ENCODE data around the gene SGMS1. TPM values are rescaled to one million over a fixed set of nuclear protein-coding genes. Genes with fewer than 3 reads are reported as not detected.
A peak's percentile ranks its signal among the peaks of the same experiment; 100 is the strongest.

SGMS1 gene
- total RNA-seq, 1 donor from 2014 or later = 9.2 TPM

DNA sequence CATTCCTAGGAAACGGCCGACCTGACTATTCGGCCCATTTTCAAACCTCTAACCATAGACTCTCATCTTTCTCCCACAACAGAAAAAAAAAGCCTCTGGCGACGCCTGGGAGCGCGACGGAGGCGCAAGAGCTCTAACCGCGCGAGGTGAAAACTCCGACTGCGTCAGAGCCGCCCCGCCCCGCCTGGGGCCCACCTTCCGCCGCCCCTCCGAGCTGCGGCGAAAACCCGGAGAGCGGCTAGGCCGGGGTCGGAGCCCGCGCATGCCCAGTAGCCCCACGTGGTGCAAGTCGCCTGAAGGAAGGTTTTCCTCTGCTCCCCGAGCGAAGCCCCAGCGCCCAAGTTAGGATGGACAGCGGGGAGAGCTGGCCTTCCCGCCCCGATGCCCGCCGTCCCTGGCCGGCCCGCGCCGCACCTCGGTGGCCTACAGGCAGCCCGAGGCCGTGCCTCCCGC is 683 bp upstream of the SGMS1 start:
- H2AFZ ChIP-seq (replicated peaks) = peak overlapping the region; percentile 89
- DNase-seq (ENCODE audit: low spot score) = peak; percentile 98
- peaks cover 41% of the 10 kb centered on the region for H3F3A ChIP-seq (ENCODE audit: low read depth)
- H3K9me3 ChIP-seq (ENCODE audit: low read depth) = no peaks in the 10 kb centered on the region
- peaks cover 1% of the 10 kb centered on the region for H3K36me3 Mint-ChIP-seq
- peaks cover 20% of the 10 kb centered on the region for H3K4me1 Mint-ChIP-seq
- TF ChIP-seq EZH2 (IDR thresholded peaks at IDR 0.05) (no peak), EZH2phosphoT487 (IDR thresholded peaks at IDR 0.05) (no peak)
- TF ChIP-seq, protein P1, sequence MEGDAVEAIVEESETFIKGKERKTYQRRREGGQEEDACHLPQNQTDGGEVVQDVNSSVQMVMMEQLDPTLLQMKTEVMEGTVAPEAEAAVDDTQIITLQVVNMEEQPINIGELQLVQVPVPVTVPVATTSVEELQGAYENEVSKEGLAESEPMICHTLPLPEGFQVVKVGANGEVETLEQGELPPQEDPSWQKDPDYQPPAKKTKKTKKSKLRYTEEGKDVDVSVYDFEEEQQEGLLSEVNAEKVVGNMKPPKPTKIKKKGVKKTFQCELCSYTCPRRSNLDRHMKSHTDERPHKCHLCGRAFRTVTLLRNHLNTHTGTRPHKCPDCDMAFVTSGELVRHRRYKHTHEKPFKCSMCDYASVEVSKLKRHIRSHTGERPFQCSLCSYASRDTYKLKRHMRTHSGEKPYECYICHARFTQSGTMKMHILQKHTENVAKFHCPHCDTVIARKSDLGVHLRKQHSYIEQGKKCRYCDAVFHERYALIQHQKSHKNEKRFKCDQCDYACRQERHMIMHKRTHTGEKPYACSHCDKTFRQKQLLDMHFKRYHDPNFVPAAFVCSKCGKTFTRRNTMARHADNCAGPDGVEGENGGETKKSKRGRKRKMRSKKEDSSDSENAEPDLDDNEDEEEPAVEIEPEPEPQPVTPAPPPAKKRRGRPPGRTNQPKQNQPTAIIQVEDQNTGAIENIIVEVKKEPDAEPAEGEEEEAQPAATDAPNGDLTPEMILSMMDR (IDR thresholded peaks at IDR 0.05) = no peak
- peak overlapping the region; percentile 95 for H3K4me3 Mint-ChIP-seq
- H3K9me3 Mint-ChIP-seq = no peaks in the 10 kb centered on the region
- H3K4me3 ChIP-seq = peak overlapping the region; percentile 71
- H3K27ac ChIP-seq = peak overlapping the region; percentile 97
- H3K36me3 ChIP-seq = no peaks in the 10 kb centered on the region
- H3K79me2 ChIP-seq (ENCODE audit: low read depth) = peaks cover 18% of the 10 kb centered on the region
- peaks cover 5% of the 10 kb centered on the region for H3K27me3 ChIP-seq
- peak overlapping the region; percentile 89 for H3K4me2 ChIP-seq
- peak overlapping the region; percentile 98 for H3K27ac Mint-ChIP-seq
- peaks cover 30% of the 10 kb centered on the region for H4K20me1 ChIP-seq (ENCODE audit: low read depth)
- peaks cover 16% of the 10 kb centered on the region for H3K4me1 ChIP-seq
- H3K9ac ChIP-seq = peak overlapping the region; percentile 72
- peaks cover 3% of the 10 kb centered on the region for H3K27me3 Mint-ChIP-seq (ENCODE audit: insufficient read depth, low read depth)

DNA sequence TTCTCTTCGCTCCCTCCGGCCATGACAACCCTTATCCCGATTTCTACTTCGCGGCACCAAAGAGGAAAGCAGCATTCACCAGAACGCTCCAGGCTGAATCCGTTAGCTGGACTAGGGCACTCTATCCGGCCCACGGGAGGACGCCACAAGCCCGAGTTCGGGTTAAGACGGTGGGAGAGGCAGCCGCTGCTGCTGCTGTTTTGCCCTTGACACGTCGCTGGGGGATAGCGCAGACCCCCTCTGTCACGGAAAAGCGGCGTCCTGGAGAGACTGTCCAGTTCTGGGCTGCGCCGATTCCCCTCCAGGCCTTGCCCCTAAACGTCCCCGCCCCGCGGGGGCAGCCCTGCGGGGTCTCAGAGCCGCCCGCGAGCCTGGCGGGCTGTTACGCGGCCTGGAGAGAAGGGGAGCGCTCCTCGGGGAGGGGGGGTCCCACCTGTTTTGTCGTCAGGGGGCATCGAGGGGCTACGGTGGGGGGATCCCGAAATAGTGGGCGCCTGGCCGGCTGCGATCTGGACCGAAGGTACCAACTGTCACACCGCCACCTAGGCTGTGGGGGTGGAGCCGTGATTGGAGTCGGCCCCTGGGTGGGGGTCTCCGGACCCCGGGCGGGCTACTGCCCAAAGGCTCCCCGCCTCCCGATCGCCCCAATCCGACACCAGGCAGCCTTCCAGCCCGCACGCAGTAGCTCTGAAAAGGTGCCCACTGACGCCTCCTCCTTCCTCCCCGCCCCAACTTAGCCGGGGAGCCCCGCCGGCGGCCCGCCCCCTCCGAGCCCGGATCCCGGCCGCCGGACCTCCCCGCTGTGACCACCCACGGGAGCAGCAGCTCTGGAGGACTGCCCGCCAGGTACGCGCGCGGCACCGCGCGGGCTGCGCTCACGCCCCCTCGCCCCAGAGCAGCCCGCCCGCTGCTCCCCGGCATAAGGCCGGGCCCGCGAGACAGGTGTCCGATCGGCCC is 772 bp downstream of the SGMS1 start:
- H3K4me2 ChIP-seq = peak overlapping the region; percentile 89
- peaks cover 28% of the 10 kb centered on the region for H3K4me1 Mint-ChIP-seq
- H3K27ac Mint-ChIP-seq = peak overlapping the region; percentile 63
- H3K27me3 Mint-ChIP-seq (ENCODE audit: insufficient read depth, low read depth) = peaks cover 3% of the 10 kb centered on the region
- H3K4me3 ChIP-seq = peak overlapping the region; percentile 71
- peak overlapping the region; percentile 95 for H3K4me3 Mint-ChIP-seq
- H3F3A ChIP-seq (ENCODE audit: low read depth) = peaks cover 41% of the 10 kb centered on the region
- H3K9ac ChIP-seq = no peak overlapping the region
- H3K4me1 ChIP-seq = peaks cover 16% of the 10 kb centered on the region
- peak; percentile 67 for DNase-seq (ENCODE audit: low spot score)
- TF ChIP-seq, protein P1 (IDR thresholded peaks at IDR 0.05) = peak; percentile 5
- TF ChIP-seq EZH2phosphoT487 (IDR thresholded peaks at IDR 0.05) (no peak), EZH2 (IDR thresholded peaks at IDR 0.05) (peak; percentile 60)
- H4K20me1 ChIP-seq (ENCODE audit: low read depth) = peaks cover 30% of the 10 kb centered on the region
- no peak overlapping the region for H3K27ac ChIP-seq
- no peaks in the 10 kb centered on the region for H3K36me3 ChIP-seq
- H3K27me3 ChIP-seq = peaks cover 5% of the 10 kb centered on the region
- peaks cover 1% of the 10 kb centered on the region for H3K36me3 Mint-ChIP-seq
- H3K9me3 ChIP-seq (ENCODE audit: low read depth) = no peaks in the 10 kb centered on the region
- peak overlapping the region; percentile 89 for H2AFZ ChIP-seq (replicated peaks)
- H3K9me3 Mint-ChIP-seq = no peaks in the 10 kb centered on the region
- H3K79me2 ChIP-seq (ENCODE audit: low read depth) = peaks cover 28% of the 10 kb centered on the region

DNA sequence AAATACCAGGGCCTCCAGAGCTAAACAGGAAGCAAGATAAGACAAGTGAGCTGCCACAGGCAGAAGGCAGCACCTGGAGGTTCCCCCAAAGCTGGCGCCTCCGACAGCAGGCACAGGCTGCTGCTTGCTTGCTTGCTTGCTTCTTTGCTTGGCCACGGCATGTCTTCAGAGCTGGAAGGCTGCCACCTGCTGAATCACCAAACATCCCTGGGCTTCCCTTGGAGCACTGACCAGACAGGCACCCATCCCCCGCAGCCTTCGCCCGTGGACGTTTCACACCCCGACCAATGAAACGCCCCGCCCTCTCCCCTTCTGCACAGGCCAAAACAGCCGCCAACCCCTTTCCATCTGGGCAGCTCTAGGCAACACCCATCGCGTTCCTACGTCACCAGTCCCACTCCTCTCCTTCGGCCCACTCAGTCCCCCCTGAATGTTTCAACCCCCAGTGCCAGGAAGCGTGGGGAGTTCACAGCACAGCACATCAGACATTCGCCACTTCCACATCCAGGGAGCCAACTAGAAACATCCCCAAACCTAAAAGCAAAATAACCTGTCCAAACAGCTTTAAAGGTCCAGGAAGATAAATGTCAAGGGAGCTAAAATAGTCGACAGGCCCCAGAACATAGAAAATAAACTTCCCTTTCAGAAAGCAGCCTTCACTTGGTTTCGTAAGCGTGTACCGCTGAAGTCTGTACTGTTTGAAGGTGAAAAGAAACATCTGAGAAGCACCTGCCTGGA is 1.6 kb downstream of the SGMS1 start:
- no peaks in the 10 kb centered on the region for H3K36me3 ChIP-seq
- no peak overlapping the region for H3K27ac ChIP-seq
- peaks cover 5% of the 10 kb centered on the region for H3K27me3 ChIP-seq
- H3K9me3 Mint-ChIP-seq = no peaks in the 10 kb centered on the region
- H3K79me2 ChIP-seq (ENCODE audit: low read depth) = peaks cover 37% of the 10 kb centered on the region
- peaks cover 29% of the 10 kb centered on the region for H3K4me1 Mint-ChIP-seq
- peak overlapping the region; percentile 44 for H3K27ac Mint-ChIP-seq
- peak overlapping the region; percentile 71 for H3K4me3 ChIP-seq
- H4K20me1 ChIP-seq (ENCODE audit: low read depth) = peaks cover 30% of the 10 kb centered on the region
- no peak overlapping the region for H2AFZ ChIP-seq (replicated peaks)
- no peaks in the 10 kb centered on the region for H3K9me3 ChIP-seq (ENCODE audit: low read depth)
- peak; percentile 66 for DNase-seq (ENCODE audit: low spot score)
- peaks cover 41% of the 10 kb centered on the region for H3F3A ChIP-seq (ENCODE audit: low read depth)
- no peak overlapping the region for H3K9ac ChIP-seq
- H3K27me3 Mint-ChIP-seq (ENCODE audit: insufficient read depth, low read depth) = peaks cover 3% of the 10 kb centered on the region
- H3K4me1 ChIP-seq = peaks cover 16% of the 10 kb centered on the region
- H3K36me3 Mint-ChIP-seq = no peaks in the 10 kb centered on the region
- H3K4me2 ChIP-seq = peak overlapping the region; percentile 89
- TF ChIP-seq EZH2phosphoT487 (IDR thresholded peaks at IDR 0.05) = no peak
- no peak for TF ChIP-seq EZH2 (IDR thresholded peaks at IDR 0.05)
- TF ChIP-seq, protein P1 (IDR thresholded peaks at IDR 0.05) = peak; percentile 3
- H3K4me3 Mint-ChIP-seq = peak overlapping the region; percentile 95

Measured in neural progenitor cell (in vitro differentiated cells).